ENCODE data around the gene TPCN2.

TPCN2 gene

DNA sequence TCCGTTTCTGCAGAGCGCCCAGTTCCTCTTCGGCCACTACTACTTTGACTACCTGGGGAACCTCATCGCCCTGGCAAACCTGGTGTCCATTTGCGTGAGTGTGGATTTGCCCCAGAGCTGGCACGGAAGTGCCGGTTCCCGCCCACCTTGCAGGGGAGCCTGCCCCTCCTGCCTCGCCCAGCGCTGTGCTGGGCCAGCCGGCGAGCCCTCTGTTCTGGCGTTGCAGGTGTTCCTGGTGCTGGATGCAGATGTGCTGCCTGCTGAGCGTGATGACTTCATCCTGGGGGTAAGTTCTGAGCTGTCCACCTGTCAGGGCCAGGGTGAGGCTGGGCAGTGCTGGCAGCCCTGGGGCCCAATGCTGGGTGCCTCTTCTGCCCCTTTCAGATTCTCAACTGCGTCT is 29.8 kb downstream of the TPCN2 start:
- H3K4me1 ChIP-seq (ENCODE audit: control insufficient read depth, insufficient read depth, low read length, unreplicated experiment) = peaks cover 36% of the 10 kb centered on the region
- no peaks in the 10 kb centered on the region for H3K79me2 ChIP-seq (ENCODE audit: control insufficient read depth, insufficient read depth, low read length, unreplicated experiment)
- no peak overlapping the region for H2AFZ ChIP-seq (ENCODE audit: low read length, unreplicated experiment)
- H3K4me3 ChIP-seq (ENCODE audit: low read depth, low read length) = no peak overlapping the region
- peaks cover 5% of the 10 kb centered on the region; the same call in 1 of the 2 replicates for H3K36me3 ChIP-seq (ENCODE audit: insufficient read depth, low read length)
- no peaks in the 10 kb centered on the region for H3K27me3 ChIP-seq (ENCODE audit: insufficient read depth, low read length)
- no peak overlapping the region for H3K27ac ChIP-seq (ENCODE audit: low read depth, low read length)

- H3K4me3 ChIP-seq (ENCODE audit: low read depth, low read length) = no peak overlapping the region
- no peak overlapping the region for H2AFZ ChIP-seq (ENCODE audit: low read length, unreplicated experiment)
- H3K36me3 ChIP-seq (ENCODE audit: insufficient read depth, low read length) = peaks cover 5% of the 10 kb centered on the region; the same call in 1 of the 2 replicates
- no peaks in the 10 kb centered on the region for H3K79me2 ChIP-seq (ENCODE audit: control insufficient read depth, insufficient read depth, low read length, unreplicated experiment)
- H3K4me1 ChIP-seq (ENCODE audit: control insufficient read depth, insufficient read depth, low read length, unreplicated experiment) = peaks cover 36% of the 10 kb centered on the region
- no peaks in the 10 kb centered on the region for H3K27me3 ChIP-seq (ENCODE audit: insufficient read depth, low read length)
- 0 out of 2 replicates have a peak overlapping the region, but pooled peaks have one; percentile 64 for H3K27ac ChIP-seq (ENCODE audit: low read depth, low read length)
Observed at GRCh38 chr11:69078930-69079605, 30.3 kb downstream of the TPCN2 start.

- peaks cover 30% of the 10 kb centered on the region for H3K4me1 ChIP-seq (ENCODE audit: control insufficient read depth, insufficient read depth, low read length, unreplicated experiment)
- no peaks in the 10 kb centered on the region for H3K27me3 ChIP-seq (ENCODE audit: insufficient read depth, low read length)
- no peaks in the 10 kb centered on the region for H3K79me2 ChIP-seq (ENCODE audit: control insufficient read depth, insufficient read depth, low read length, unreplicated experiment)
- H3K4me3 ChIP-seq (ENCODE audit: low read depth, low read length) = no peak overlapping the region
- no peak overlapping the region for H2AFZ ChIP-seq (ENCODE audit: low read length, unreplicated experiment)
- H3K36me3 ChIP-seq (ENCODE audit: insufficient read depth, low read length) = peaks cover 5% of the 10 kb centered on the region; the same call in 1 of the 2 replicates
- peak overlapping the region; percentile 64 for H3K27ac ChIP-seq (ENCODE audit: low read depth, low read length)
Observed at GRCh38 chr11:69079661-69080256, 31.0 kb downstream of the TPCN2 start.

DNA sequence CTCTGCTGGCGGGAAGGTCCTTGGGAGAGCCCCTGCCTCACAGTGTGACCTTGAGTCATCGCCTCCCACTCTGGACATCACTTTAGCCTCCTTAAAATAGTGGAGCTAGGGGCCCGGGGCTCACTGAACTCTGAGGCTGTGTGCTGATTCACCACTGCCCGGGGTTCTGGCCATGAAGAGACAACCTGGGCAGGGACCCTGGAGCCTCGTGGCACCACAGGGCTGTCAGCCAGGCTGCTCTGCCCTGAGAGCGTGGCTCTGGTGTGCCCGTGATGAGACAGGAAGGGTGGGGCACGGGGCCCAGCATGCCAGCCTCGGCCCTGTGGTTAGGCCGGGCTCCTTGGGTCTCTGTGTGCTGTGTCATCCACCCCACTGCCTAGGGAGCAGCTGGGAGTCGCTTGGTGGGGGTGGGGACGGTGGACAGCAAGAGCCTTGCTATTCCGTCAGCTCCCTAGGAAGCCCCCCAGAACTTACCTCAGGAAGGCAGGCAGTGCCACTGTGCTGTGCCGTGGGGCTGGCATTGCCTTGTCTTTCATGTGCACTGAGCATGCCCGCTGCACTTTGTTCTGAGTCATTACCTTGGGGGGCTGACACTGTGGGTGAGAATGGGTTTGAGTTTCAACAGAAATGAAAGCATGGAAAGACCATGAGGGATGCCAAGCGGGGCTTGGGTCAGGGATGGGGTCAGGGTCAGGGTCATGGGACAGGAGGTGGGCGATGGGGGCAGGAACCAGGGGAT is 31.7 kb downstream of the TPCN2 start:
- Histone ChIP-seq H3K27ac (ENCODE audit: low read depth, low read length) (peak overlapping the region; percentile 64), H3K36me3 (ENCODE audit: insufficient read depth, low read length) (peaks cover 5% of the 10 kb centered on the region; the same call in 1 of the 2 replicates), H2AFZ (ENCODE audit: low read length, unreplicated experiment) (no peak overlapping the region)

DNA sequence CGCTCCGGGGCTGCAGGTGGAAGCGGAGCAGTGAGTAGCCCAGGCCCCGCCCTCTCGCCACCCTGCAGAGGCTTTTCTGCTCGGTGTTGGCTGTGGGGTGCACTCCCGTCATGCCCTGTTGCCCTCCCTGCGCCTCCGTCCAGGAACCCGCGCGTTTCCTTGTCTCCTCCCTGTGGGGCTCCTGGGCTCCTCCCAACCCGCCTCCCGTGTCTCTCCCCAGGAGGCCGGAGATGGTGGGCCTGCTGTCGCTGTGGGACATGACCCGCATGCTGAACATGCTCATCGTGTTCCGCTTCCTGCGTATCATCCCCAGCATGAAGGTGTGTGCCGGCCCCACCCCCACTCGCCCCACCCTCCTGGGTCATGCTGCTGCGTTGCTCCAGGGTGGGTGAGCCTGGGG is 32.4 kb downstream of the TPCN2 start:
- peaks cover 18% of the 10 kb centered on the region for H3K4me1 ChIP-seq (ENCODE audit: control insufficient read depth, insufficient read depth, low read length, unreplicated experiment)
- H3K36me3 ChIP-seq (ENCODE audit: insufficient read depth, low read length) = peaks cover 5% of the 10 kb centered on the region; the same call in 1 of the 2 replicates
- no peak overlapping the region for H3K27ac ChIP-seq (ENCODE audit: low read depth, low read length)
- H3K27me3 ChIP-seq (ENCODE audit: insufficient read depth, low read length) = no peaks in the 10 kb centered on the region
- no peak overlapping the region for H3K4me3 ChIP-seq (ENCODE audit: low read depth, low read length)
- H3K79me2 ChIP-seq (ENCODE audit: control insufficient read depth, insufficient read depth, low read length, unreplicated experiment) = no peaks in the 10 kb centered on the region
- H2AFZ ChIP-seq (ENCODE audit: low read length, unreplicated experiment) = no peak overlapping the region

More for the DNA sequence above, 31.7 kb downstream of the TPCN2 start:
- H3K4me3 ChIP-seq (ENCODE audit: low read depth, low read length) = no peak overlapping the region
- peaks cover 25% of the 10 kb centered on the region for H3K4me1 ChIP-seq (ENCODE audit: control insufficient read depth, insufficient read depth, low read length, unreplicated experiment)
- no peaks in the 10 kb centered on the region for H3K27me3 ChIP-seq (ENCODE audit: insufficient read depth, low read length)
- H3K79me2 ChIP-seq (ENCODE audit: control insufficient read depth, insufficient read depth, low read length, unreplicated experiment) = no peaks in the 10 kb centered on the region

GRCh38 chr11:69083531-69084247 is 35.0 kb downstream of the TPCN2 start:
- Histone ChIP-seq H3K79me2 (ENCODE audit: control insufficient read depth, insufficient read depth, low read length, unreplicated experiment) (no peaks in the 10 kb centered on the region), H3K4me3 (ENCODE audit: low read depth, low read length) (no peak overlapping the region), H3K27ac (ENCODE audit: low read depth, low read length) (no peak overlapping the region), H2AFZ (ENCODE audit: low read length, unreplicated experiment) (no peak overlapping the region), H3K36me3 (ENCODE audit: insufficient read depth, low read length) (peaks cover 5% of the 10 kb centered on the region; the same call in 1 of the 2 replicates), H3K4me1 (ENCODE audit: control insufficient read depth, insufficient read depth, low read length, unreplicated experiment) (peaks cover 24% of the 10 kb centered on the region), H3K27me3 (ENCODE audit: insufficient read depth, low read length) (no peaks in the 10 kb centered on the region)

- H3K36me3 ChIP-seq (ENCODE audit: insufficient read depth, low read length) = peaks cover 5% of the 10 kb centered on the region; the same call in 1 of the 2 replicates
- H3K4me1 ChIP-seq (ENCODE audit: control insufficient read depth, insufficient read depth, low read length, unreplicated experiment) = peaks cover 29% of the 10 kb centered on the region
- no peak overlapping the region for H3K27ac ChIP-seq (ENCODE audit: low read depth, low read length)
- H3K4me3 ChIP-seq (ENCODE audit: low read depth, low read length) = no peak overlapping the region
- no peak overlapping the region for H2AFZ ChIP-seq (ENCODE audit: low read length, unreplicated experiment)
- H3K79me2 ChIP-seq (ENCODE audit: control insufficient read depth, insufficient read depth, low read length, unreplicated experiment) = no peaks in the 10 kb centered on the region
- H3K27me3 ChIP-seq (ENCODE audit: insufficient read depth, low read length) = no peaks in the 10 kb centered on the region
Observed at GRCh38 chr11:69084371-69084770, 35.6 kb downstream of the TPCN2 start.

DNA sequence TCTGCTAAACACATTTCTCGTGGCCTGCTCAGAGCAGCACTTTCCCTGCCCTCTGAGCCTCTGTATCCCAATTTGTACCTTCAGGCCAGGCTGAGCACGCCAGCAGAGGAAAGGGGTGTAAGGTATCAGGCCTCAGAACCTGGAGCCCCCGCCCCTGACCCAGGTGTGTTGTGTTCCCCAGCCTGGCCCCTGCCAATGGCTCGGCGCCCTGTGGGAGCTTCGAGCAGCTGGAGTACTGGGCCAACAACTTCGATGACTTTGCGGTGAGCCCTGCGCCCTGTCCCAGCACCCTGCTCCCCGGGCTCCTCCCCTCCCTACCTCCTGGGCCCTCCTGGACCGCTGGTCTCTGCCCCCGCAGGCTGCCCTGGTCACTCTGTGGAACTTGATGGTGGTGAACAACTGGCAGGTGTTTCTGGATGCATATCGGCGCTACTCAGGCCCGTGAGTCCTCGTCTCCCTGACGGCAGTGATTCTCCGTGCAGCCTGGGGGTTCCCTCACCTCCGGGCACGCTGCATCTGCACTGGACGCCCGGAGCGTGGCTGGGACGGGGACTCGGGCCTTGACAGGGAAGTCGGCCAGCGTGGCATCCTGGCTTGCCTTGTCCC is 36.9 kb downstream of the TPCN2 start:
- Histone ChIP-seq H3K36me3 (ENCODE audit: insufficient read depth, low read length) (peaks cover 5% of the 10 kb centered on the region; the same call in 1 of the 2 replicates), H3K4me1 (ENCODE audit: control insufficient read depth, insufficient read depth, low read length, unreplicated experiment) (peaks cover 19% of the 10 kb centered on the region), H3K4me3 (ENCODE audit: low read depth, low read length) (no peak overlapping the region), H3K27ac (ENCODE audit: low read depth, low read length) (no peak overlapping the region), H3K27me3 (ENCODE audit: insufficient read depth, low read length) (no peaks in the 10 kb centered on the region), H3K79me2 (ENCODE audit: control insufficient read depth, insufficient read depth, low read length, unreplicated experiment) (no peaks in the 10 kb centered on the region), H2AFZ (ENCODE audit: low read length, unreplicated experiment) (no peak overlapping the region)

DNA sequence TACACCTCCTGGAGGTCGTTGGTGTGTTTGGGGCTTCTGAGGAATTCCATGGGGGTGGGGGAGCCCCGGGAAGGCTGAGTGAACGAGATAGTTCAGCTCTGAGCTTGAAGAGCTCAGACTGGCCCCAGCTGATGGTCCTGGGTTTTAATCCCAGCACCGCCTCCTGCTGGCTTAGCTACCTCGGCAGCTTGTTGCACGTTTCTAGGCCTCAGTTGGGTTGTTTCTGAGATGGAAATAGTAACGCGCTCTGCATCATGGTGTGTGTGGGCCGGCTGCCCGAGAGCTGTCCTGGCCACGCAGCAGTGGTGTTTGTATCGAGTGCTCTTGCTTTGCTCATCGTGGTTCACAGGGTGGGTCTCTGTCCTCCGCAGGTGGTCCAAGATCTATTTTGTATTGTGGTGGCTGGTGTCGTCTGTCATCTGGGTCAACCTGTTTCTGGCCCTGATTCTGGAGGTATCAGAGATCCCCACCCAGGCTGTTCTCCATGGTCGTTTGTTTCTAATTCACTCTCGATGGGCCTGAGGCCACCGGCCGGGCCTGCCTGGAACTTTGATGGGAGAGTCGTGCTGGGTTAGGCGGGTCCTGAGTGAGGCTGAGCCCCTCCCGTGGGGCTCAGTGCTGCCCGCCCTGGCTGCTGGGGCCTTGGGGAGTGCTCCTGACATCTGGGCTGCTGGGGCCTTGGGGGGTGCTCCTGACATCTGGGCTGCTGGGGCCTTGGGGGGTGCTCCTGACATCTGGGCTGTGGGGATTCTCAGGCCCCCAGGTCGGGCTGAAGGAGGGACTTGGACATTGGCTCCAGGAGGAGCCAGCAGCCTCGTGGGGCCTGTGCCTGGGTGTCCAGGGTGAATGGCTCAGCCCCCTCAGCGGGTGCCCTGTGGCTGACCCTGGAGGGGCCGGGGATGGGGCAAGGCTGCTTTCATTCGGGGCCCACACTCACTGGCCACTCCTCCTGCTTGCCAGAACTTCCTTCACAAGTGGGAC is 37.7 kb downstream of the TPCN2 start:
- Histone ChIP-seq H3K27me3 (ENCODE audit: insufficient read depth, low read length) (no peaks in the 10 kb centered on the region), H2AFZ (ENCODE audit: low read length, unreplicated experiment) (no peak overlapping the region), H3K36me3 (ENCODE audit: insufficient read depth, low read length) (peaks cover 5% of the 10 kb centered on the region; the same call in 1 of the 2 replicates), H3K4me1 (ENCODE audit: control insufficient read depth, insufficient read depth, low read length, unreplicated experiment) (peaks cover 15% of the 10 kb centered on the region), H3K27ac (ENCODE audit: low read depth, low read length) (no peak overlapping the region), H3K79me2 (ENCODE audit: control insufficient read depth, insufficient read depth, low read length, unreplicated experiment) (no peaks in the 10 kb centered on the region), H3K4me3 (ENCODE audit: low read depth, low read length) (no peak overlapping the region)
